NCI-H774 (cell line): ENCODE results near the gene GDPD5.
"Not testable (repeated sequence)": the region's sequence is repeated elsewhere in the genome, so short reads cannot be mapped to it uniquely, and the experiment has no call there.

Experiments used
- DNase-seq: peaks from one replicate; lab custom pipeline; 2025; lab: John Stamatoyannopoulos, UW

GDPD5 gene

DNA sequence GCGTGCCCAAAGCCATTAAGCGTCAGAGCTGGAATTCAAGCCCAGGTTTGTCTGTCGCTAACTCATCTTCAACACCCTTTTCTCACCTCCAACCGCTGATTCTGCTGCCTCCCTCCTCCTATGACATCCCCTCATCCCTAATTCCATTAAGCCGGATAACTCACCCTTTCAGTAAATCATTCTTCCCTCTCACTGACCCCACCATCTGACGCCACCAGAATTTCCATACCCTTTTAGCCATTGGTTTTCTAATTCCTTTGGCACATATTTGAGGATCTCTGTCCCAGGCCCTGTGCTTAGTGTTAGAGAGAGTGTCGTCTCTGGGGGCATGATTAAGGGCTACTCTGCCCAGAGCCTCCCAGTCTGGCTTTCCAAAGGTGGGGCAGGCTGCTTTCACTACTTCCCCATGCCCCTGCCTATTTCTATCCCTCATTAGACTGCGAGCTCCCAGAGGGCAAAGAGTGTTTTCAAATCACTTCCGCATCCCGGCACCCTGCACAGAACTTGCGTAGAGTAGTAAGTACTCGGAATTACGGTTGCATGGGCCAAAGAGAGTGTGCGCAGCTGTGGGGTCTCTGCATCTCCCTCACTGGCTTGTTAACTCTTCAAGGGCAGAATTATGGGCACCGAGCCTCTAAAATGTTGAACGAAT lies 96.6 kb downstream of the GDPD5 start:
- DNase-seq = no peak

DNA sequence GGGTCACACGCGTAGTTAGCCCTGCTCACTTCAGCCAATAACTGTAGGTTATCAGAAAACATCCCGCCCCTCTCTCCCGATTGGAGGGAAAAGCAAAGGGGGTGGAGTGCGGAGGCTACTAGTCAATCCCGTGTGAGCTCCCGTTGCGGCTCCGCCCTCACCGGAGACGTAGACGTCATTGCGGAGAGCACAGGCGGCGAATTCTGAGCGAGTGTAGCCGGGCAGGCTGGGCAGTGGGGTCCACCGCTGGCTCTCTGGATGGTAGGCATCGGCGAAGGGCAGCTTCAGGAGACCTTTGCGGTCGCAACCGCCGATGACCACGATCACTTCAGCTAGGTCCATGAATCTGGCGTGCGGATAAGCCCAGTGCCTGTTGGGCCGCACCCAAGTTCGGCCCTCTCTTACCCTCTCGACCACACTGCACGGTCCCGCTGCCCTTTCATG lies 97.4 kb downstream of the GDPD5 start:
- DNase-seq = no peak

DNA sequence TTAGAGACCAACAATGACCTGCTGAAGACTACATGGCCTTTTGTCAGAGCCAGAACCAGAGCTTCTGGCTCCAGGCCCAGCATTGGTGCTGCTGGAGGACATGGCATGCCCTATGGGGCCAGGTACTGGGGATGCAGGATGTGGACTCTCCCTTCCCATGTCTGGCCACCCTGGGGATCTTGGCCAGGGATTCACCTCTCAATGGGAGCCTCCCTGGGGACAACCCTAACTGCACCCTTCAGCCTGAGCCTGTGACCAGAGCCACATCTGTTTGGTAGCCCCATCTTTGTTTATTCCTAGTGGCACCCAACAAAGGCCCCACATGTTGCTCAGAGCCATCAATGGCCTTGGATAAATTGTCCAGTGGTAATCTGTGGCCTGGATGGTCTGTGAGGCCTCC lies 98.6 kb downstream of the GDPD5 start:
- no peak for DNase-seq

DNA sequence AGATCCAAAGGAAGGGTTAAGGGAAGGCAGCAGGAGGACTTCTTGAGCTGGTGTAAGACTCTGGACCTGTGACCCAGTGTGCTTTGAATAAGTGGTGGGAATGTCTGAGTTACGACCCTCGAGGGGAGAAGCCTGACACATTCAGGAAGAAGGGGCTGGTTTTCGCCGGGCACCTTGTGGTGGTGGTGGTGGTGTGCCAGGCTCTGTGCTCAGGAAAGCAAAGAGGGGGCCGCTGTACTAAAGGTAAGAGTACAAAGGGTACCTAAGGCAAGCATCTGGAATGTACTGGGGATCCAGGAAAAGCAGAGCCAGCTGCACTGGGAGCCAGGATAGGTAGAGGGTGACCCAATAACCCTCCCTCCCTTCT lies 99.0 kb downstream of the GDPD5 start:
- no peak for DNase-seq

DNA sequence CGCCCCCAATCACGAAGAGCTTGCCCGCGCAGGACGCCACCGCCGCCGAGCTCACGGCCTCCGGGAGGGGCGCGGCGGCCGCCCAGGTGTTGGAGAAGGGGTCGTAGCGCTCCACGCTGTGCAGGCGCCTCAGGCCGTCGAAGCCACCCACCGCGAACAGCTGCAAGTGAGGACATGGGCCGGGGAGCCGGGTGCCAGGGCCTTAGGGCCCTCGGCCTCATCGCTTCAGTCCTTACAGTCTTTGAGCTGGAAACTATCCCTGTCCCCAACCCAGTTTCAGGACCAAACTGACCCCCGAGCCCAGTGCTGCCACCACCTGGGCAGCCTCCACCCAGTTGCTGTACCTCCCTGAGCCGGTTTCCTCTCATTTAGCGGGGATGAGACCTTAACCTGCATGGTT lies 100.3 kb downstream of the GDPD5 start:
- no peak for DNase-seq

DNA sequence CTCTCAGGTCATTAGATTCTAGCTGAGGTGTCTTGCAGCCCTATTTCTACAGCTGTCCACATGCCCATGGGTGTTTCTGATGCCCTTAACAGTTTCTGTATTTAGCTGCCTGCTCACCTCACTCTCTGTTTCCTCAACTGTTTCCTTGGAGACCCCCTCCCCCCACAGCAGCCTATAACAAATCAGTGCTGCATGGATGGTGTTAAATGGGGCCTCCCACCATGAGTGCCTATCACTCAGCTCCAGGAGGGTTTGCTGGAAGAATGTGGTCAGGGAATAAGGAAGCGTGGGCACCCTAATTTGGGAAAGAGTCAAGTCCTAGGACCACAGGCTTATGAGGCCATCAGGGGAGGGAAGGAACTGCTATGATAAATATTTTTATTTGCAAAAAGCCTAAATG lies 101.3 kb downstream of the GDPD5 start:
- no peak for DNase-seq

DNA sequence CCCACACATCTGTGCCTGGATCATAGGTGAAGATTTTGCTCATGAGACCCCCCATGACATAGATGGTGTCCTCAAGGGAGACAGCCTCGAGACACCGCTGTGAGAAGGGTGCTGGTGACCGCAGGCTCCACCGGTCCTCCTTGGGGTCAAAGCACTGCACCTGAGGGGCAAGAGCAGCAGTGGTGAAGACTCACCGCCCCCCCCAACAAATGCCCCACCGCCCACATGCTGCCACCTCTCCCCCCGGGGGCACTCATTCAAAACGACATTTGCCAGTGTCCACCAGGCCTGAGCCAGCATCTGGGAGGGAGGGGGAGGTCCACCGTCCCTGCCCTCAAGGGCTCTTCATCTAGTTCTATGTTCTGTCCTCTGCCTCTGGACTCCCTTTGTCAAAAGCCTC lies 102.0 kb downstream of the GDPD5 start:
- no peak for DNase-seq

DNA sequence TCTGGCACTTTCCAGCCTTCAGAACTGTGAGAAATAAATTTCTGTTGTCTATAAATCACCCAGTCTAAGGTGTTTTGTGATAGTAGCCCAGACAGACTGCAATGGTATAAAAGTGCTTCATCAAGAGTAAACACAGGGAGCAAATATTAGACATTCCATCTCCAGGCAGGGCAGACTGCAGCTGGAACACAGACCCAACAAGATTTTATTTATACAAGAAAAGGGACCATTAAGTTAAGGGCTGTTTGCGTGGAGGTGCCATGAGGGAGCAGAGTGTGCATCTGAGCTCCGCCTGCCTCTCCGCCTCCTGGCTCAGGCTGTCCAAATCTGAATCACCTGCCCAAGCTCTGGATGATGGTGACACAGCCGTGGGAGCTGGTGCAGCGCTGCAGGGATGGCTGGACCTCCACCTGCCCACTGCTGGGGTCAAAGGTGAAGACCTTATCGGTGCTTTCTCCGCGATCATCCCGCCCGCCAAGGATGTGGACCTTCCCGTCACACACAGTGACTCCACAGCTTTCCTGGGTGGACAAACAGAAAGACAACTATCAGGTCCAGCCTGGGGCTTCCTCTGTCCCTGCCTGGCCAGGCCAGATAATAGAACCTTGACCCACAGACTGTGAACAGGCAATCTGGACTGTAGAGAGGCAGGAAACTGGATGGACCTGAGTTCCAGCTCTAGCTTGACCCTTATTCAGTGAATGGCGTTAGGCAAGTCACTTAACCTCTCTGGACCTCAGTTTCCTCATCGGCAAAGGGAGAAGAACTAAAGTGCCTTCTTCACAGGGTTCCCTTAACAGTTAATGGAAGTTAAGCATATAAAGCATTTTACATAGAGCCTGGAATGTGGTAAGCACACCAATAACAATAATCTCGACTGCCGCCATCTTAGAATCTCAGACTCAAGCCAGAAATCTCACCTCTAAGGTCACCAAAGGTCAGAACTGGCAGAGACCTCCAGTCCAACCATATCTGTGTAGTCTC lies 103.2 kb downstream of the GDPD5 start:
- peak; percentile 89 for DNase-seq

DNA sequence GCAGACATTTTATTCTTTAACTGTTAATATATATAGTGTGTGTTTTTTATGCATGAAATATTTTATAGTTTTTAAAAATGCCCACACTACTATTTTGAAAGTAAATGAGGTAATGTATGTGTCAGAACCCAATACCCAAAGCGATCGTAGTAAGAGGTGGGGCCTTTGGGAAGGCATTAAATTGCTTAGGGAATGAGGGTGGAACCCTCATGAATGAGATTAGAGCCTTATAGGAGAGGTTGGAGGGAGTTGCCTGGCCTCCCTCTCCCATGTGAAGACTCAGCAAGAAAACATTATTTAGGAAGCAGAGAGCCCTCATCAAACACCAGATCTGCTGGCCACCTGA lies 103.9 kb downstream of the GDPD5 start:
- no peak for DNase-seq

DNA sequence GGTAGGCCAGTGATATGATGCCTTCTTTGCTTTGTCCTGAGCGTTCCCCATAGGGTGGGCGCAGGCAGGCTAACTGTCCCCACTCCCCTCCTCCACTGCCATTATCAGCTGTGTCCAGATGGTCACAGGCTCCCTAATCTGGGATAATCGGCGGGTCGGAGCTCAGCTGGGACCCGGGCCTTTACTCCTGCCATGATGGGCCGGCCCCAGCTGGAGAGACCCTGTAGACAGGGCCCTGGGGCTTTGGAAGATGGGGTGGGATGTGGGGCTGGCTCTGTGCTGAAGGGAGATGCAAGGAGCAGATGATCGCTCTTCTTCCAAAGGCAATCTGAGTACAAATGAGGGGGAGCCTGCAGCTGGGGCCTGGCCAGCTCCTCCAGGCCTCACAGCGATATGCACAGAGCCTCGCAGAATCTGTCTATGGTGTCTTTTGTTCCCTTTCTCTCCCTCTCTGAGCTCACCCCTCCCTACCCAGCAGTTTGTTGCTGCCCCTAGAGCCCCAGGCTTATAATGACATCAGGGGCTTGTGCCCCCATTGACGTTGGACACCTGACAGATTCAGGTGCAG lies 104.6 kb downstream of the GDPD5 start:
- no peak for DNase-seq

DNA sequence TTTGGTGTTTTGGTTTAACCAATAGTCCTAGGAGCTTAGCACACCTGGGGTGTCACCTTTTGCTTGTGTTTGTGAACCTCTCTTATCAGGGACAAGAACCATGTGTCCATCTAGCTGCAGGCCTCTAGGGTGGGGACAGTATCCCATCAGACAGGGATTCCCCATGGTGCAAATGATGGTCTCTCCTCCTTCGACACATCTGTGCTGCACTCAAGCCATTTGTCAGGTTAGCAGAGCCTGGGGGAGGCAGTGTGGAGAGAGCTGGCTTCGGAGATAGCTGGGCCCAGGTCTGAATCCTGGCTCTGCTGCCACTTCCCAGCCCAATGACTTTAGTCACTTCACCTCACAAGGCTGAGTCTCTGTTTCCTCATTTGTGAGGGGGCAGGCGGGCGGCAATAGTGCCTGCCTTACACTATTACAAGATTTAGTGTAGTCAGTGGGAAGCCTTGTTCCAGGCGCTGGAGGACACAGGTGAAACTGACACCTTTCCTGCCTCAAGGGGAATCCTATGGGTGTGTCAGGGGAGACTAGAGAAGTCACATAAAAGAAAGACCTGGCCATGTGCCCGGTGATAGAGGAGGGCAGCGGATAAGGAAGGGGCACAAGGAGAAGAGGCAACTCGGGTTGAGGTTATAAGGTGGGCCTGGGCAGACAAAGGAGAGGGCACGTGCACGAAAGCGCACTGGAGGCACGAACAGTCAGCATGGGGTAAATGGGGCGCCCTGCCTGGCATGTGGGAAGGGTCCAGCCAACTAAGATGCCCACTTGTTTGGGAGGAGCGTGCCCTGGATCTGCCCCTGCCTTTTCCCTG lies 105.3 kb downstream of the GDPD5 start:
- no peak for DNase-seq

DNA sequence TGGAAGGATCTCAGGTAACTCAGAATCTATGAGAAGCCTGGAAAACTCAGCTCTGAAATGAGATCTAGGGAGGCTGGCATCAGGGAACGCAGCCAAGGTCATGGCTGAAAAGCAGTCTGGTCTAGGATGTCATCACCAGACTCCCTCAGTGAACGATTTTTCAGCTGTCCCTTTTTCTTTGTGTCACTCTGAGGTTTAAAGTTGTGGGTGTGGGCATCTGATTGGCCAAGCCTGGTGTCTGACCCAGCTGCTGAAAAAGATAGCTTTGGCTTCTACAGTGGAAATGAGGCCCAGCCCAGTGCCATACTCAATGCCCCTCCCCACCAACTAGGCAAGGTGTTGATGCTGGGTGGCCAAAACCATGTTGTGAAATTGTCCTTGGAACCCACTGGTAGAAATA lies 111.9 kb downstream of the GDPD5 start:
- DNase-seq = no peak

DNA sequence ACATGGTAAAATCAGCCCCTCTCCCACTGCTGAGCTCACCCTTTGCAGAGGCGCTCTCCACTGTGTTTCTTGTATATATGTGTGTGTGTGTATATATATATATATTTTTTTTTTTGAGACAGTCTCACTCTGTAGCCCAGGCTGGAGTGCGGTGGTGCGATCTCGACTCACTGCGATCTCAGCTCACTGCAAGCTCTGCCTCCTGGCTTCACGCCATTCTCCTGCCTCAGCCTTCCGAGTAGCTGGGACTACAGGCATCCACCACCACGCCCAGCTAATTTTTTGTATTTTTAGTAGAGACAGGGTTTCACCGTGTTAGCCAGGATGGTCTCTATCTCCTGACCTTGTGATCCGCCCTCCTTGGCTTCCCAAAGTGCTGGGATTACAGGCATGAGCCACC lies 112.6 kb downstream of the GDPD5 start:
- DNase-seq = not testable (repeated sequence)

DNA sequence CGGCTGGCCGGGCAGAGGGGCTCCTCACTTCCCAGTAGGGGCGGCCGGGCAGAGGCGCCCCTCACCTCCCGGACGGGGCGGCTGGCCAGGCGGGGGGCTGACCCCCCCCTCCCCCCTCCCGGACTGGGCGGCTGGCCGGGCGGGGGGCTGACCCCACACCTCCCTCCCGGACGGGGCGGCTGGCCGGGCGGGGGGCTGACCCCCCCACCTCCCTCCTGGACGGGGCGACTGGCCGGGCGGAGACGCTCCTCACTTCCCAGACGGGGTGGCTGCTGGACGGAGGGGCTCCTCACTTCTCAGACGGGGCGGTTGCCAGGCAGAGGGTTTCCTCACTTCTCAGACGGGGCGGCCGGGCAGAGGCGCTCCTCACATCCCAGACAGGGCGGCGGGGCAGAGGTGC lies 115.8 kb downstream of the GDPD5 start:
- DNase-seq = not testable (repeated sequence)

DNA sequence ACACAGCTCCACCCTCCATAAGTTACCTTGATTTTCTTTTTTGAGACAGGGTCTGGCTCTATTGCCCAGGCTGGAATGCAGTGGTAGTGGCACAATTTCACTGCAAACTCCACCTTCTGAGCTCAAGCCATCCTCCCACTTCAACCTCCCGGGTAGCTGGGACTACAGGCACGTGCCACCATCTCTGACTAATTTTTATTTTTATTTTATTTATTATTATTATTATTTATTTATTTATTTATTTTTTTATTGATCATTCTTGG lies 116.9 kb downstream of the GDPD5 start:
- no peak for DNase-seq

DNA sequence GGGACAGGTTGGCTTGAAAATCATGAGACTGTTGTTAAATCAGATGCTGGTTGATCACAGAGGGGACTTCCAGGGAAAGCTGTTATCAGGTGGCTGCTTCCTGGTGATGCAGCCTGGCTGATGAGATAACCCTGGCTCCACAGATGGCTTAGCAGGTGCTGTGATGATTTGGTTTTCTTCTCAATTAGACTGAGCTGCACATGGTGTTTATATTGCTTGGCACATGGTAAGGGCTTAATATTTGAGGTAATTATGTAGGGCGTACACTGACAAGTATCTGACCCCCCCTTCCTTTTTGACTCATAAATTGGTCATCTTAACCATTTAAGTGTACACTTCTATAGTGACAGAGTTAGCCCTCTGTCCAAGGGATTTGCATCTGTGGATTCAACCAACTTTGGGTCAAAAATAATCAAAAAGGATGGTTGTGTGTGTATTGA lies 119.4 kb downstream of the GDPD5 start:
- peak; percentile 26 for DNase-seq

DNA sequence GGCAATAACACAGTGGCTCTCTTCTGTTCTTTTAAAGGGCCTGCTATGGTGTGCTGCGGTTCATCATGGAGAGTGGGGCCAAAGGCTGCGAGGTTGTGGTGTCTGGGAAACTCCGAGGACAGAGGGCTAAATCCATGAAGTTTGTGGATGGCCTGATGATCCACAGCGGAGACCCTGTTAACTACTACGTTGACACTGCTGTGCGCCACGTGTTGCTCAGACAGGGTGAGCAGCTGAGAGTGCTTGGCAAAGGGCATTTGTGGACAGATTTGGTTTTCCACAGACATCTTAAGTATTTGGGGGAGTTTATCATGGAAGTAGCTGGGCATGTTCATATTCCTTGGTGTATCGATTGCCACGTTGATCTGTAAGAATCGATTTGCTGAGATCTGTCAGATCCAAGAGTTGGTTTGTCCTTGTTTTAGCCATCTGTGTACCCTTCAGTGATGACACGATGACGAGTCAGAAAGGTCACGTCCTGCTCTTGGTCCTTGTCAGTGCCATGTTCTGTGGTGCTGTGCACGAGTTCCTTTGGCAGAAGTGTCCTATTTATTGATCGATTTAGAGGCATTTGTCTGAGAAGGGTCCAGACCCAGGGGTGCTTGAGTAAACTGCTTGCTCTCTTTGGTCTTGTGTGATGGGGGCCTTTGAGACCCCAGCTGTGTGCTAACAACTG lies 121.6 kb downstream of the GDPD5 start:
- no peak for DNase-seq

DNA sequence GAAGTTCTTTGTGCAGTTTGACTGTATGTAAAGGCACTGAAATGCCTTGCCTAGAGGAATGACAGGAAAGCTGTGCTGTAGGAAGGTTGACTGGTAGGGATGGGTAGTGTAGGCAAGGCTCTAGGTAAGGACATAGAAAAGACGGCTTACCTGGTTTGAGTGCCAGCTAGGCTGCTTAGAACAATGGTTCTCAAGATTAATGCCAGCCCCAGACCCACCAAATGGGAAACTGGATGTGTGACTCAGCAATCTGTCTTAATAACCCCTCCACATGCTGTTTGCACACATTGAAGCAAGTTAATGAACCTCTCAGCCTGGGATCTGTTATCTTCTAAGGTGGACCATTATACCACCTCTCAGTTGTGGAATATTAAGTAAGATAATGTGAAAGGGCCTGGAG lies 122.7 kb downstream of the GDPD5 start:
- no peak for DNase-seq

DNA sequence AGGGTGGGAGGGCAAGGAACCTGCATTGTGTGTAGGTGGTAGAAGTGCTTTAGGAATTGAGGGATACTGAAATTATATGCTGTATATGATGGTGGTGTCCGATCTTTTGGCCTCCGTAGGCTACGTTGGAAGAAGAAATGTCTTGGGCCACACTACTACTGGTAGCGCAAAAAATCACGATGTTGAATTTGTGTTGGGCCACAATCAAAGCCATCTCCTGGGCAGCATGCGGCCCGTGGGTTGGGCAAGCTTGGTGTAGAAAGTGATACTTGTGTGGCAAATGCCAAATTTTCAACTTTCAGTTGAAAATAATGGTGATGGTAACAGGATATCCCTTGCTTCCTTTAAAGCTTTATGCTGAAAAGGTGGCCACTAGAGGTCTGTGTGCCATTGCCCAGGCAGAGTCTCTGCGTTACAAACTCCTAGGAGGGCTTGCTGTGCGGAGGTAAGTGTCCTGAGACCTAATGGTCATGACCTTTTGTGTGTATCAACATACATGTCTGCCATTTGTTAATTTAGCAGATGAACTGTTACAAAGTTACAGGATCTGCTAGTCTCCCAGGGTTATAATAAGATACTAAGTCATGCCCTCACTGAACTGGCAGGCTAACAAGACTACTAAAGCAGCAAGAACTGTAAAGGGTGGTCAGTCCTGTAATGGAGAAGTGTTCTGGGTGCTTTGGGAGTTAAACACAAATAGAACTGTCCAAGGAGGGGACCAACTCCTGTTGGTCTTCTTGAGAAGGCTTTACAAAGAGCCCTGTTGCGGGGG lies 123.6 kb downstream of the GDPD5 start:
- no peak for DNase-seq

DNA sequence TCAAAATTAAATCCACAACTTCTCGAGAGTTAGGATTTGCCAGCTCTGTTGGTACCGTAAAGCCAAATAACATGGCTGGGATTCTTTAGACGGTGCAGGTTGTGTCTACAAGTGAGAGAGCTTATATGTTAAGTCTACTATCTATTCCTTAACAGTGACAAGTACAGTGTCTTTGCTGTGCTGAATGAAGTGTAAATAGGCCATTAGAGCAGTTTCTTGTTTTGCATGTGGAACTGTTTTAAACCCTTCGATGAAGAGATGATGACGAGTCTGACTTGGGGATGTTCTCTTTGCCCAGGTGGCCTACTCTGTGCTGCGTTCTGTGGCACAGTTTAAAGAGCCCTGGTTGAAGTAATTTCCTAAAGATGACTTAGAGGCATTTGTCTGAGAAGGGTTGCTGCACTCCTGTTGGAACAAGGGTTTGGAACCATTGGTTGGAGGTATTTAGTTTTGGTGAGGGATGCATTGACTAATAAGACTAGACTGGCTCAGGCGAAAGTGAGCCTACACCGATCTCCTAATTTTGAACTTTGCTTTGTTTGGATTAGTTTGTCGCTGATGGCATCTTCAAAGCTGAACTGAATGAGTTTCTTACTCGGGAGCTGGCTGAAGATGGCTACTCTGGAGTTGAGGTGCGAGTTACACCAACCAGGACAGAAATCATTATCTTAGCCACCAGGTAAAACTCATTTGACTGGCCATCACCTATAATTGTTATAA lies 125.4 kb downstream of the GDPD5 start:
- DNase-seq = no peak
